GM12892 (cell line): ENCODE results near the gene RSPH9.

Experiments used
- DNase-seq: peaks from one replicate; pipeline ENCODE4 v3.0.0; 2011; ENCODE audit not compliant: insufficient read length
- FAIRE-seq: peaks from 2 replicates; lab custom pipeline; 2011; peaks lifted over from hg19 to GRCh38; lab: Jason Lieb, UNC
- POLR2A ChIP-seq: IDR thresholded peaks from 2 replicates; pipeline ENCODE4 v1.6.1; 2011; ENCODE audit warnings: low read depth, low read length, control low read depth
- POLR2AphosphoS5 ChIP-seq: IDR thresholded peaks from 2 replicates; pipeline ENCODE4 v1.6.1; 2011; ENCODE audit warnings: low read depth, low read length, control low read depth
- TAF1 ChIP-seq: IDR thresholded peaks from 2 replicates; pipeline ENCODE4 v1.6.1; 2011; ENCODE audit warnings: low read depth, mild to moderate bottlenecking, control low read depth, low read length, borderline replicate concordance

Gene RSPH9

DNA sequence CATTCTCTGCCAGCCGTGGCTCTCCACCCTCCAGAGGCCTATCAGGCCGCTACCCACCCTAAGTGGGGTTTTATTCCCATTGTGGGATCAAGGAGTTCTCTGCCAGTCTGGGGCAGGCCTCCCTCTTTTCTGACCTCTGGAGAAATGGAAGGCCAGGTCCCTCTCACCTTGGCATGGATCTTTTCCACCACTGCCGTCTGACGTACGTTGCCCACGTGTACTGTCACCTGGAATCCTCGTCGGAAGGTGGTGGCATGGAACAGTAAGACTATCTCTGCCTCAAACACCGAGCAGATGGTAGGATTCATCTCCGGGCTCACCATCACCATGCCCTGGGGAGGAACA is 23.0 kb upstream of the RSPH9 start:
- FAIRE-seq (no peak), DNase-seq (no peak)
- no peak for TF ChIP-seq POLR2AphosphoS5
- no peak for TF ChIP-seq TAF1
- no peak for TF ChIP-seq POLR2A

DNA sequence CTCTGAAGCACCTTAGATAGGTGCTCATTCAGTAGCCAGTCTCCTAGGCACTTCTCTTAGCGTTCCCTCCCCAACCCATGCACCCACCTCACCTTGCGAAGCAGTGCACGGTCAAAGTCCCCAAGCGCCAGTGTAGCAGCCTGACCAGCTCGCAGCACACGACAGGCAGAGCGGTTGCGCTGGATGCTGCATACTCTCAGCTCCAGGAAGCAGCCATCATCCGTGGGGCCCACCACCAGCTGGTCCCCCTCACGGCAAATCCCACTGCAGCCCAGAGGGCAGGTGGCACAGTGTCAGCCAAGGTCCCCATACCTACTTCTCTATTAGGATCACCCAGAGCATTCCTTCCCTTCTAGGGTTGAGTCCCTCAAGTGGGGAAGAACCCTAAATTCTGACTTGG is 22.3 kb upstream of the RSPH9 start:
- FAIRE-seq (no peak), DNase-seq (no peak)
- TF ChIP-seq TAF1 (no peak), POLR2AphosphoS5 (no peak), POLR2A (no peak)

DNA sequence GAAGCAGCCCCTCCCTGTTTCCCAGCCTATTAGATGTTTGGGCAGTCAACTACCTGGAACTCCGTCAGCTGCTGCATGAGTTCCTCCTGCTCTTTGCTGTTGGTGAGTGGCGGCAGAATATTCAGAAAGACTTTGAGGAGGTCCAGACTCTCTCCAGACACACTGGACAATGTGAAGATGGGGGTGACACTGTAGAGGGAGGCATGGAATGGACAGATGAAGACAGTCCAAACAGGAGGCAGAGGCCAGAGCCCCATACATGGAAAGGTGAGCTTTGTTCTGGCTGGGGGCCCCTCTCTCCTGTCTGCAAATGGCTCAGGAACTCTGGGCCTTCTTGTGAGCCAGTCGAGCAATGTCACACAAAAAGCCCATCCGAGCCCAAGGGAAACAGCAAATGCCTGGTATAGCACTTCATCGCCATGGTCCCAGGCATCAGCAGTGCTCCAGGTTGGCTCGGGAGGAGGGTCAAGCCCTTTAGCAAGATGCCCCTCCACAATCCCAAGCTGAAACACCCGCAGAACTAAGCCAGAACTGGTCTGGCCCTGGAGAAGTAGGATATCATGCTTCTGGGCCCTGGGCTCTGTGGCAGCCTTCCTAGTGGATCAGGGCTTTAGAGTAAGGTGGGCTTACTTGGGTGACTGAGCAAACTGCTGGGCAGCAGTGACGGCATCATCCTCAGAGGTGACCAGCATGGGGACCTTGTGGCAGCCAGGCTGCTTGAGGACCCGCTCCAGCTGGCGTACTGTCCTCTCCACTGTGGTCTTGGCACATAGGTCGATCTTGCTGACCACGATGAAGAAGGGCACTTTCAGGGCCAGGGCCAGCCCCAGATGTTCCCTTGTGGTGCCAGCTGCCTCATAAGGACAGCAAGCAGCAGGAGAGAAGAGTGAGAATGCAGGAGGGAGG is 20.7 kb upstream of the RSPH9 start:
- no peak for DNase-seq
- FAIRE-seq, result no peak
- TF ChIP-seq TAF1 (no peak), POLR2A (no peak; the same call in 1 of the 2 replicates), POLR2AphosphoS5 (0 out of 2 replicates have a peak, but pooled peaks have one; percentile 14)

DNA sequence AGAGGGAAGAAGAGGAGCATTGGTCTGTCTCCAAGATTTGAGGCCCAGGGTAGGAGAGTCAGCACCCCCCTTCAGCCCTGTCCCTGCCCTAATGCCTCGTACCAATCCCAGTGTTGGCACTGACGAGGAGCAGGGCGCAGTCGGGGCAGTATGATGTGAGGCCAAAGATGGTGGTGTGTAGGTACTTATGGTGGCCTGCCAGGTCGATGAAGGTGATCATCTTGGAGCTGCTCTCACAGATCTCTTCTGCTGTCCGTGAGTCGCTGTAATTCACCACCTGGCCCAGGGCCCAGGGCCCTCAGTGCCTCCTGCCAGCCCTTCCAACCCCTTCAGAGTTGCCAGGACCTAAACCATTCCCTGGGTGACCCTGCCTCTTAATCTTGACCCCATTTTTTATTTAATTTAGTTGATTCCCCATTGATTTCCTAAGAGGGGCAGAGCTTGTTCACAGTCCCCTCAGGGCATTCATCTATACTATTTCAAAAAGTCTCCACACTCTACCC is 20.0 kb upstream of the RSPH9 start:
- DNase-seq (no peak), FAIRE-seq (no peak)
- no peak; the same call in 1 of the 2 replicates for TF ChIP-seq POLR2A
- no peak for TF ChIP-seq POLR2AphosphoS5
- no peak for TF ChIP-seq TAF1

DNA sequence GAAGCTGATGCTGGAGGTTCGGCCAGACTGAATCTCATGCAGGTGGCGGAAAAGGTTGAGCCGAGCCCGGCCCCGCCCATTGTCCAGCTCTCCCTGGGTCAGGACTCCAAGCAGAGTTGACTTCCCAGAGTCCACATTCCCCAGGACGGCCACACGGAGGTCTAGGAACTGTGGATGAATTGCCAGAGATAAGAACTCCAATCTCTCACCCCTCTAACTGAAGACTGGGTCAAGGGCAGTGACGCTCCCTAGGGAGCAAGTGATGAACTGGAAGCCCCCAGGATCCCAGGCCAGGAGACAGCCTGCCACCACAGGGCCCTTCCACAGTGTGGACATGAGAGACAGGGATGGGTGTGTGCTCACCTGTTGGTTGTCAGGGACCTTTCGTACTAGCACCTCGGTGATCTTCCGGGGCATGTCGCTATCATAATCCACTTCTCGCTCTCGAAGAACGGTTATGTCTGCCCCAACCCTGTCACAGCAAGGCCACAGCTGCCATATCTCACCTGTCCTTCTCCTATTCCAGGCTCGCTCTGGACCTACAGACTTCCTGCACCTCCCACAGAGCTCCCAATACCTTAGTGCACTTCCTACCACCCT is 19.3 kb upstream of the RSPH9 start:
- TF ChIP-seq TAF1, result no peak
- DNase-seq (no peak), FAIRE-seq (no peak)

DNA sequence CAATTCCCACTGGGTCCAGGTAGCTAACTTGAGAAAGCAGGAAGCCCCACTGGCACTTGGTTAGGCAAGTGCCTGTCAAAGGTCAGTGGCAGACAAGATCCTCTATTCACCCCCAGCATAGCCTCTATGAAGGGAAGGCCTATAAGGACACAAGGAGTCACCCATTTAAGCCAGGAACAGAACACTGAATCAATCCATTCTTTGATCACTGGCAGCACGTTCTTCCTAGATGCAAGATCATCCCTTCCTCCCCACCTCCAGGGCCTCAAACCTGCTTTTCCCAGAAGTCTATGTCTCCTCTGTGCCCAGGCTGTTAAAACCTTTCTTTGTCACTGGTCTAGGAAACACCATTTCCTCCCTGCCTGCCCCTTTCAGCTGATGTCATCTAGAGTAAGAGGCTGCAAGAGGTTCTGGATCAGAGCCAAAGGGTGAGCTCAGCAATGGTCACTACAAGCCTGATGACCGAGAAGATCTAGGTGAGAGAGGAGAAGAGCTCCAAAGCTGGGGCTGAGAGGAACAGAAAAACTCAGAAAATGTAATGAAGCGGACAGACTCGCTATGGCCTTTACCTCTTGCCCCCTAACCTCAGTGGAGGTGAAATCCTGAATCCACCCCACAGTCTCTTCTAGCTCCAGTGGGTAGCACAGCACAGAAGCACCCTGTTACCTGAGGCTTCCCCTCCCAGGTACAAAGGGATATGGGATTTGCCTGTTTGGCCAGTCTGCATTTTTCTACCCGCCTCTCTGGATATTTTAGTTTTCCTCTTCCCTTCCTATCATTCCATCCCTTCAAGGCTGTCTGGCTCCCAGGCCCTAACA is 17.6 kb upstream of the RSPH9 start:
- FAIRE-seq (no peak), DNase-seq (no peak)
- TF ChIP-seq POLR2AphosphoS5, result no peak
- no peak for TF ChIP-seq TAF1
- no peak; the same call in 1 of the 2 replicates for TF ChIP-seq POLR2A

DNA sequence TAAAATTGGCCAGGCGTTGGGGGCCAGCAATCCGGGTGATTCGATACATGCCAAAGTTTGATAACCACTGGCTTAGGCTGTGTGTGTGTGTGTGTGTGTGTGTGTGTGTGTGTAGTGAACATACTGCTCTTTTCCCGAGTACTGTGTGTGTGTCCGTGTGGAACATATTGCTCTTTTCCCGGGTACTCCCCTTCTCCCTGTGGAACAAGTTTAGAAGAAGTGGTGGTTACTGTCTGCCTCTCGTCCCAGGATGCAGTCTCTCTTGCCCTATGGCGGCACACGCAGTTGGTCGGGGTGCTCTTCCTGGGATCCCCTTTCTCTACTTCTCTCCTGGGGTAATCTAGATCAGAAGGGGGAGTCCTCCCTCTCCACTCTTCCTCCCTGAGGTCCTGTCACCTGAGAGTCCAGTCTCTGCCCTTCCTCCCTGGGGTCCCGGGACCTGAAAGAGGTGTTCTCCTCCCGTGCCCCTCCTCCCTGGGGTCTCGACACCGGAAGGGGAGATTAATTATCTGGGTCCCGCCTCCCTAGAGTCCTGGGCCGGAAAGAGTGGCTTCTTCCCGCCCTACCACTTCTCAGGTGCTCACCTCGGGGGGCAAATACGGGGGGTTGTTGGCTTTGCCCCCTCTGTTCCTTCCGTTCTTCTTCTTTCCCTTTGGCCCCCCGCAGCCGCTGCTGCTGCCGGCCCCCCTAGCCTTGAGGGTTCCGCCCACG is 16.3 kb upstream of the RSPH9 start:
- 0 out of 2 replicates have a peak, but pooled peaks have one; percentile 4 for TF ChIP-seq POLR2A
- no peak for TF ChIP-seq TAF1
- FAIRE-seq (no peak), DNase-seq (peak; percentile 53)

DNA sequence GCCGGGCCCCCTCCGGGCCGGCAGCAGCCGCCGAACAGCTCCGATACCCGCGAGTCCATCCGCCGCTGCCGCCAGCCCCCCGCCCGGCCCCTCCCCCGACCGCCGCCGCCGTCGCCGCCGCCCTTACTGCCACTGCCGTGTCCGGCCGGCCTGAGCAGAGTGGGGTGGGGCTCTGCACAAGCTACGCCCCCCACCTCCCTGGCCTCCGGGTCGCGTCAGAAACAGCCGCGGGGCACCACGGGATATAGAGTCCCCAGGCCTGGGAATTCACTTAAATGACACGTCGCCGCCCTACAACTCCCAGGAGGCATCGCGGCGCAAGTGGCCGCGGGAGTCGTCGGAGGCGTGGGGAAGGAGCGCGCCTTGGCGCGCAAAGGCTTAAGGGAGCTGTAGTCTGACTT is 15.7 kb upstream of the RSPH9 start, which contains the start of gene GTPBP2:
Gene GTPBP2 (minus strand): TSS at position 161 of the 401 bp plus-strand sequence. CDS start 102 bp downstream, at position 59.
- DNase-seq, result peak; percentile 91
- FAIRE-seq, result peak; percentile 92
- no peak for TF ChIP-seq POLR2AphosphoS5
- no peak; the same call in 1 of the 2 replicates for TF ChIP-seq POLR2A
- no peak for TF ChIP-seq TAF1

DNA sequence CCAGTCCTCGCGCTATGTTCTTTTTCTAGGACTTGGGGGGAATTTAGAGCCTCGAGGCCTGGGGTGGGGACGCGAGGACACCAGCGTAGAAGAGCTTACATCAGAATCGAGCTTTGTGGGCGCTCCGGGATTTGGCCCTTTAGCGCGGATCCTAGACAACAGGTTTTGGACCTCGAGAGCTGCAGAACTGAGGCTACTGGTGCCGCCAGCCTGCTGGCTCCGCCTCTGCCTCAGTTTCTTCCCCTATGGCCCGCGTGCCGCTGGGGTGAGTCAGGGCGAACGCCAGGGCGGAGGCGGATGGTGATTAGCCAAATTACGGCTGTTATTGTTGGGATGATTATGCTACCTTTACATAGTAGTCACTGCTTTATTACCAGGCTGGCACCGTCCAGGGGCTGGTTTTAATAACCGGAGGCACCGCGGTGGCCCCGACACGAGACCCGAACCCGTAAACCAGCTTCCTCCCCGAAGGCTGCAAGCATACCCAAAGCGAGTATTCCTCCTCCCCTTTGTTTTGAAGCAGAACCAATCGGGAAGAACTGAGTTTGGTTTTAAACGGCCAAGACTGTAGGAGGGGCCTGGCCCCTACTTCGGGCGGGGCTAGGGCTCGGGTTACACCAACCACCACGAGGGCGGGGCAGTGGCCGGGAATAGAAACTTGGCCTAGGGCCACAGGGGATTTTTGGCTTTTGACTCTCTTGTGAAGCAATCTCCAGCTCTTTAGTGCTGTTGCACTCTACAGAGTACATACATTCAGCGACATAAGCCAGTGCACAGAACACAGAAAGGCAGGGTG is 15.1 kb upstream of the RSPH9 start:
- DNase-seq, result peak; percentile 96
- peak; percentile 76 for TF ChIP-seq POLR2AphosphoS5
- TF ChIP-seq TAF1, result no peak
- TF ChIP-seq POLR2A, result peak; percentile 87
- peak; percentile 94 for FAIRE-seq
